Measurements from ENCODE around the gene TMEFF1.

- TF ChIP-seq SP1 (IDR thresholded peaks at IDR 0.05) (no peak), FOXK2 (IDR thresholded peaks at IDR 0.05) (no peak), BHLHE40 (IDR thresholded peaks at IDR 0.05; ENCODE audit: borderline replicate concordance) (no peak), SUZ12 (IDR thresholded peaks at IDR 0.05) (no peak), TARDBP (IDR thresholded peaks at IDR 0.05) (no peak), CTBP1 (IDR thresholded peaks at IDR 0.05; ENCODE audit: borderline replicate concordance) (no peak), L3MBTL2 (conservative IDR thresholded peaks at IDR 0.05) (no peak), FOXA1 (IDR thresholded peaks at IDR 0.05) (no peak), FOXM1 (IDR thresholded peaks at IDR 0.05; ENCODE audit: borderline replicate concordance) (no peak), NFRKB (IDR thresholded peaks at IDR 0.05) (no peak), ZNF384 (IDR thresholded peaks at IDR 0.05) (no peak)
These were observed 2.0 kb downstream of the TMEFF1 start for GRCh38 chr9:100474924-100475276.

Data from HEK293T (cell line).